HuH-7 (cell line): Measurements from ENCODE around the gene CYP17A1.
"Not testable (repeated sequence)": the region's sequence is repeated elsewhere in the genome, so short reads cannot be mapped to it uniquely, and the experiment has no call there.

Experiments used
- DNase-seq: peaks from one replicate; pipeline ENCODE4 v3.0.0; 2011; ENCODE audit warnings: low spot score

Gene CYP17A1

DNA sequence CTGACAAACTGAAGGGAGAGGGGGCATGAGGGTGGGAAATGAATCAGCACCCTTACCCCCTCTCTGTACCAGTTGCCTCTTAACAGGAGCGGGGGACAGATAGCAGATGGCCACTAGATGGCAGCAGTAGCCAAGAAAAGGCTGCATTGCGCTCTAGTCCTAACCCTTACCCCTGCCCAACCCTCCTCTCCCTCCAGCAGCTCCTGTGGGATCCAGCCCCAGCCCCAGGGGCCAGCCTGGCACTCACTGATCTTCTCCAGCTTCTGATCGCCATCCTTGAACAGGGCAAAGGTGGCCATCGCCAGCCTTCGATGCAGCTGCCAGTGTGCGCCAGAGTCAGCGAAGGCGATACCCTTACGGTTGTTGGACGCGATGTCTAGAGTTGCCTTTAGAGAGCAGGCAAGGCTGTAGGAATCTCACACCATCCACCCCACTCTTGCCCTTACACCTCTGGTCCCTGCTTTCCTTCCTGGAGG is 2.2 kb downstream of the CYP17A1 start:
- peak; percentile 85 for DNase-seq

GRCh38 chr10:102834143-102834542 is 3.1 kb downstream of the CYP17A1 start:
- no peak for DNase-seq

- DNase-seq = no peak
Observed at GRCh38 chr10:102832987-102833386, 4.2 kb downstream of the CYP17A1 start.

DNA sequence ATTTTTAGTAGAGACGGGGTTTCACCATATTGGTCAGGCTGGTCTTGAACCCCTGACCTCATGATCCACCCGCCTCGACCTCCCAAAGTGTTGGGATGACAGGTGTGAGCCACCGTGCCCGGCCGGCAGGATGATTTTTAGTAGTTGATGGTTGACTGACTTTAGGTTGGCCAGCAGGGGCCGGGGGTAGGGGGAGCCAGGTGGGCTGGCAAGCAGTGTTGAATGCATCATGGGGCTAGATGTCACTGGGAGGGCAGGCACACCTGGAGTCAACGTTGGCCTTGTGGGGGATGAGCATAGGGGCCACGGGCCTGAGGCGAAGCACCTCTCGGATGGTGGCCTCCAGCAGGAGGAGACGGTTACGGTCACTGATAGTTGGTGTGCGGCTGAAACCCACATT is 5.0 kb downstream of the CYP17A1 start:
- no peak for DNase-seq

- no peak for DNase-seq
Observed at GRCh38 chr10:102831322-102832071, 5.7 kb downstream of the CYP17A1 start.

GRCh38 chr10:102827597-102827975 is 9.6 kb downstream of the CYP17A1 start:
- DNase-seq = no peak

DNA sequence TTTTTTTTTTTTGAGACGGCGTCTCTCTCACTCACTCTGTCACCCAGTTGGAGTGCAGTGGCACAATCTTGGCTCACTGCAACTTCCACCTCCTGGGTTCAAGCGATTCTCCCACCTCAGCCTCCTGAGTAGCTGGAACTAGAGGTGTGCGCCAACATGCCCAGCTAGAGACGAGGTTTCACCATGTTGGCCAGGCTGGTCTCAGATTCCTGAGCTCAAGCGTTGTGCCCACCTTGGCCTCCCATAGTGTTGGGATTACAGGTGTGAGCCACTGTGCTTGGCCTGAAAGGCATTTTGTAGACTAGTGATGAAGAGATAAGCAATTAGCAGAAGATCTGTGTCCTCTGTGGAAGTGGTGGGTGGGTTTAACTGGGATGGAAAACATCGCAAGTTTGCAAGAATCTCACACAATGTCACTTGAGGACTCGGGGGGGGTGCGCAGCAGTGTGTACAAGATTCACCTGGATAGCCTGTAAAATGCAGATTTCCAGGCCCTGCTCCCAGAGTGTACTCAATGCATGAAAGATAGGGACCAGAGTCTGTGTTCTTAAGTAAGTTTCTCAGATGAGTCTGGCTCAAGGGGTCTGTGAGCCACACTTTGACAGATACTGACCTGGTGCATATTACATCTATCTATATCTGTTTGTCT is 10.9 kb downstream of the CYP17A1 start:
- DNase-seq = no peak

- DNase-seq = no peak
Observed at GRCh38 chr10:102824664-102825063, 12.5 kb downstream of the CYP17A1 start.

DNA sequence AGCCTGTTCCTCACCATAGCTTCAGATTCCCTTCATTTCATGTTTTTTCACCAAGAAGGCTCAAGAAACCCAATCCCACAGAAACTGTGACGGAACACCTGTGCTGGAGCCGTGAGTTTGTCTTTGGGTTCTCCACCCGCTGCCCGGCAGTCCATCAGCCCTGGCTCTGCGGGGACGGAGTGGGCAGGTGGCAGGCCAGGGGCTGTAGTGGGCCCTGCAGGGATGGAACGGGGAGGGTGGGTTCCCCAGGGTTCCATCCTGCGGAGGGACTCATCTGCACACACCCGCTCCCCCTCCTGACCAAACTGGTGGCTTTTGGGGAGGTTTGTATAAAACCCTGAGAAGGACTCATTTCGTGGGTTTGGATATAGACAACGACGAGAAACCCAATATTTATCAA is 15.0 kb downstream of the CYP17A1 start:
- DNase-seq = no peak

DNA sequence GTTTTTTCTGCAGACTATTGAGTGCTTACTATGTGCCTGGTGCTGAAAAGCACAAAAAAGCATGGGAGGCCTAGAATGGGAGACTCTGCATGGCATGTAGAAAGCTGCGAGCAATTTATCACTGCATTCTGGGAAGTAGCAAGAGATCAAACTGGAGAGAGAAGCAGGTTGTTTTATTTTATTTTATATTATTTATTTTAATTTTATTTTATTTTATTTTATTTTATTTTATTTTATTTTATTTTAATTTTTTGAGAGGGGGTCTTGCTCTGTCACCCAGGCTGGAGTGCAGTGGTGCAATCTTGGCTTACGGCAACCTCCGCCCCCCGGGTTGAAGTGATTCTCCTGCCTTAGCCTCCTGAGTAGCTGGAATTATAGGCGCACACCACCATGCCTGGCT is 17.2 kb downstream of the CYP17A1 start:
- DNase-seq = not testable (repeated sequence)

DNA sequence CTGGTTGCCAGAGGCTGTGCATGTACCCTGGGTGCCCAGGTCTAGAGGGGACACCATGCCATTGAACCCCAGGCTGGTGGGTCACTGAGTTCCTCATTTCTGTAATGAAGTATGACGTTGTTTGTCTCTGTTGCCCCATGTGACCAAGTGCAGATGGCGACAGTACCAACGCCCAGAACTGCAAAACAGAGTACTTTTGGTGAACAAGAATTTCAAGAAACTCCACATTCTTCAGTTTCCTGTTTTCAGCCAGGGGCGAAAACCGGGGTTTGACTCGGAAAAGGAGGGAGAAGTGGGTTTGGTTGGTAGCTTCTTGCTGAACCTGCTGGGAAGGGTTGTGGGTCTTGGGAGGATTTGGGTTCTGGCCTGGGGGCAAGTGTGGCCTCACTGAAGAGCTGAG is 18.2 kb downstream of the CYP17A1 start:
- no peak for DNase-seq

GRCh38 chr10:102817175-102817574 is 20.0 kb downstream of the CYP17A1 start:
- no peak for DNase-seq

DNA sequence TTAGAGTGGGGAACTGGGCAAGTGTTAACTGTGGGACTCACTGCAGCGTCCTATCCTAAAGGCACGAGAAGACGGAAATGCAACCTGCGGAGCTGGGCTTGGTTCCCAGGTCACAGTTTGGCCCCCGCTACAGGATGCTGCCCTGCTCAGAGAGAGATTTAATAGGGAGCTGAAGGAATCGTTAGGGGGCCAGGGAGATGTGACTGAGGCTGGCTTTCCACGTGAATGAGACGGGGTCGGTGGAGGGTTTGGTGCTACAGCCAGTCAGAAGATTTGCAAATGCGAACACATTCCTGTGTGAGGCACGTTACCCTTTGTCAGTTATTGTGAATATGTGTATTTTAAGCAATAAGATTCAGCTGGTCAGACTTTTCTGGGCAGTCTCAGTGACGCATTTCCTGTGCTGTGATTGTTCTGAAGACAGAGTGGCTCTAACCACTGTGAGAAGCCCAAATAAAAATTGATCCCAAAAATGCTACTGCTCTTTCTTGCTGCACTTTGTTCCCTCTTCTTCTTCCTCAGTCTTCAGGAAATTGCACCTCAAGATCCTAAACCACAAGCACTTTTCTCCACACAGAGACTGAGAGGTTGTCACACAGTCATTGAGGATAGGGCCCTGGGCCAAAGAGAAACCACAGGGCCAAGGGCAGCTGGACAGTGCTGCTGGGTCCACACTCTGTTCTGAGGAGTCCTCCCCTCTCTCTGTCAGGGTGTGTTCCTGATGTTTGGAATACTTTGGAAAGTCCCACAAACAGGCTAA is 21.2 kb downstream of the CYP17A1 start:
- no peak for DNase-seq

- peak; percentile 55 for DNase-seq
Observed at GRCh38 chr10:102814873-102815661, 22.1 kb downstream of the CYP17A1 start.

- DNase-seq = peak; percentile 55
Observed at GRCh38 chr10:102814453-102814871, 22.8 kb downstream of the CYP17A1 start.

GRCh38 chr10:102813734-102814452 is 23.3 kb downstream of the CYP17A1 start:
- DNase-seq = peak; percentile 56

GRCh38 chr10:102813017-102813541 is 24.1 kb downstream of the CYP17A1 start:
- DNase-seq = no peak

GRCh38 chr10:102812231-102812876 is 24.9 kb downstream of the CYP17A1 start:
- no peak for DNase-seq

DNA sequence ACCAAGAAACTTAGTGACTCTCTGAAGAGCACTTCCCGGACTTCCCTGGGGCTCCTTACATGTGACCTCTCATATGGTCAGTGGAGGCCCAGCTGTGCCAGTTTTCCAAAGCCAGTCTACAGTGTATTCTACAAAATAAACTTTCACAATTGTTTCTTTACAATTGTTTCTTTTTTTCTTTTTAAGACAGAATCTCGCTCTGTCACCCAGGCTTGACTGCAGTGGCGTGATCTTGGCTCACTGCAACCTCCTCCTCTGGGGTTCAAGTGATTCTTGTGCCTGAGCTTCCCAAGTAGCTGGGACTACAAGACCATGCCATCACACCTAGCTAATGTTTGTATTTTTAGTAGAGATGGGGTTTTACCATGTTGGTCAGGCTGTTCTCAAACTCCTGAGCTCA is 25.9 kb downstream of the CYP17A1 start:
- DNase-seq = no peak

- DNase-seq = no peak
Observed at GRCh38 chr10:102808380-102808779, 28.8 kb downstream of the CYP17A1 start.
